Thyroid gland (tissue), 4 donors: Measurements from ENCODE around the gene ANTXRL. TPM values are rescaled to one million over a fixed set of nuclear protein-coding genes. Genes with fewer than 3 reads are reported as not detected.
A peak's percentile ranks its signal among the peaks of the same experiment; 100 is the strongest.
"Not testable (repeated sequence)": the region's sequence is repeated elsewhere in the genome, so short reads cannot be mapped to it uniquely, and the experiment has no call there.

Experiments used
- DNase-seq, 2 donors: peaks; one replicate each; pipeline ENCODE4 v3.0.0-alpha.2; 2019
- H3K27ac ChIP-seq, 3 donors: fragments of 200-600 bp; sonication (generic); 1 replicate in 2 of 3; 2 replicates in 1 of 3; pipeline ENCODE4 v1.5.1; 2016 to 2019; ENCODE audit warnings: mild to moderate bottlenecking in 1 of 3, moderate library complexity in 1 of 3
- H3K27me3 ChIP-seq: fragments of 200-600 bp; sonication (generic); one replicate; pipeline ENCODE4 v1.5.1; 2019
- H3K36me3 ChIP-seq, 2 donors: fragments of 200-600 bp; sonication (generic); one replicate each; pipeline ENCODE4 v1.5.1; 2016 to 2019
- H3K4me1 ChIP-seq, 2 donors: fragments of 200-600 bp; sonication (generic); one replicate each; pipeline ENCODE4 v1.5.1; 2017 to 2019
- H3K4me3 ChIP-seq, 3 donors: fragments of 200-600 bp; sonication (generic); replicated peaks in 1 of 3; 1 replicate in 2 of 3; 2 replicates in 1 of 3; pipeline ENCODE4 v1.5.1; 2016; ENCODE audit warnings: mild to moderate bottlenecking in 1 of 3
- H3K9me3 ChIP-seq: fragments of 200-600 bp; sonication (generic); one replicate; pipeline ENCODE4 v1.5.1; 2017
- CTCF ChIP-seq, 6 experiments: fragments of 200-600 bp in 3 of 6; fragments of 450-650 bp in 3 of 6; sonication (generic) in 3 of 6; IDR thresholded peaks; one replicate each; pipeline ENCODE4 v1.5.1; 2016 to 2019; ENCODE audit warnings: antibody characterized with exemption in 6 of 6, mild to moderate bottlenecking in 2 of 6, inconsistent platforms in 1 of 6, moderate library complexity in 1 of 6
- POLR2A ChIP-seq, 2 donors: fragments of 450-650 bp; IDR thresholded peaks; one replicate each; pipeline ENCODE4 v1.6.1; 2017; ENCODE audit warnings: antibody characterized with exemption in 2 of 2, mild to moderate bottlenecking in 2 of 2, moderate library complexity in 1 of 2
- WGBS, 2 donors: methylation state at CpG; one replicate each; pipeline ENCODE4 v1.1.5; 2017; 5-methylcytosine and 5-hydroxymethylcytosine counted together
- intact Hi-C: fragments of 100-400 bp; cut with DNase I; formaldehyde crosslinking; loops from one replicate; pipeline ENCODE4 v1.15.1; 2023
- total RNA-seq, 4 donors: library from RNA; depleted of rRNA; stranded (reverse); fragments of >200 nt; gene quantifications; one replicate each; pipeline ENCODE4 v1.2.3, GENCODE V29; 2016

The ANTXRL gene
- total RNA-seq, 4 donors from 2014 or later = not detected

- DNase-seq = no peak
- Histone ChIP-seq H3K4me1 (peaks cover 0 to 5% of the 10 kb centered on the region in 2 donors), H3K36me3 (no peaks in the 10 kb centered on the region), H3K27ac (no peak overlapping the region), H3K9me3 (no peaks in the 10 kb centered on the region), H3K4me3 (no peak overlapping the region), H3K27me3 (no peaks in the 10 kb centered on the region)
- no peak for TF ChIP-seq CTCF (IDR thresholded peaks at IDR 0.05)
- no peak for TF ChIP-seq POLR2A (IDR thresholded peaks at IDR 0.05)
- intact Hi-C loops = no loop called here
- WGBS, 2 donors = 85 to 90% methylated on average over 9 of the region's 9 CpGs
These were observed 11.9 kb downstream of the ANTXRL start for GRCh38 chr10:46298477-46299285.

GRCh38 chr10:46299286-46299535 lies 12.4 kb downstream of the ANTXRL start:
- no peaks in the 10 kb centered on the region for H3K27me3 ChIP-seq
- 86% methylated on average over 2 to 5 of the region's 5 CpGs for WGBS, 2 donors
- intact Hi-C loops = no loop called here
- no peak overlapping the region for H3K27ac ChIP-seq
- H3K36me3 ChIP-seq = no peaks in the 10 kb centered on the region
- no peak for DNase-seq
- peaks cover 0 to 5% of the 10 kb centered on the region in 2 donors for H3K4me1 ChIP-seq
- no peaks in the 10 kb centered on the region for H3K9me3 ChIP-seq
- TF ChIP-seq POLR2A (IDR thresholded peaks at IDR 0.05) (no peak), CTCF (IDR thresholded peaks at IDR 0.05) (no peak)
- no peak overlapping the region for H3K4me3 ChIP-seq

- Histone ChIP-seq H3K27ac (no peak overlapping the region), H3K4me1 (peaks cover 0 to 5% of the 10 kb centered on the region in 2 donors), H3K9me3 (no peaks in the 10 kb centered on the region), H3K36me3 (no peaks in the 10 kb centered on the region), H3K27me3 (no peaks in the 10 kb centered on the region), H3K4me3 (no peak overlapping the region)
- intact Hi-C loops = no loop called here
- peak; percentile 51 to 65 for DNase-seq
- TF ChIP-seq POLR2A (IDR thresholded peaks at IDR 0.05) = no peak
- no peak for TF ChIP-seq CTCF (IDR thresholded peaks at IDR 0.05)
- 51 to 61% methylated on average over 14 to 16 of the region's 20 CpGs for WGBS, 2 donors
These were observed 13.0 kb downstream of the ANTXRL start for GRCh38 chr10:46299536-46300369.

GRCh38 chr10:46300370-46300711 lies 13.5 kb downstream of the ANTXRL start:
- 81 to 100% methylated on average over 2 of the region's 3 CpGs for WGBS, 2 donors
- DNase-seq = not testable (repeated sequence)

GRCh38 chr10:46301056-46301645 lies 14.4 kb downstream of the ANTXRL start:
- DNase-seq = no peak
- 96 to 100% methylated on average over 3 to 4 of the region's 5 CpGs for WGBS, 2 donors

More at GRCh38 chr10:46300370-46300711, 13.5 kb downstream of the ANTXRL start:
- H3K9me3 ChIP-seq, H3K36me3 ChIP-seq, H3K27ac ChIP-seq, H3K27me3 ChIP-seq, intact Hi-C loops, H3K4me3 ChIP-seq, H3K4me1 ChIP-seq: not testable (repeated sequence)

More at GRCh38 chr10:46301056-46301645, 14.4 kb downstream of the ANTXRL start:
- no peaks in the 10 kb centered on the region for H3K27me3 ChIP-seq
- intact Hi-C loops = no loop called here
- no peak overlapping the region for H3K4me3 ChIP-seq
- no peaks in the 10 kb centered on the region for H3K36me3 ChIP-seq
- TF ChIP-seq CTCF (IDR thresholded peaks at IDR 0.05) (no peak), POLR2A (IDR thresholded peaks at IDR 0.05) (no peak)
- H3K27ac ChIP-seq = no peak overlapping the region
- no peaks in the 10 kb centered on the region for H3K9me3 ChIP-seq
- H3K4me1 ChIP-seq = peaks cover 0 to 5% of the 10 kb centered on the region in 2 donors
